Ishikawa (cell line): ENCODE data around the gene DNAJC6.
A peak's percentile ranks its signal among the peaks of the same experiment; 100 is the strongest.

Experiments used
- CEBPB ChIP-seq: IDR thresholded peaks from 2 replicates; pipeline ENCODE4 v1.6.1; 2012
- CREB1 ChIP-seq: IDR thresholded peaks from 2 replicates; pipeline ENCODE4 v1.6.1; 2012; ENCODE audit warnings: low read depth
- EGR1 ChIP-seq: IDR thresholded peaks from 2 replicates; pipeline ENCODE4 v1.6.1; 2012
- EP300 ChIP-seq: IDR thresholded peaks from 2 replicates; pipeline ENCODE4 v1.6.1; 2012; ENCODE audit warnings: borderline replicate concordance
- NFIC ChIP-seq: IDR thresholded peaks from 2 replicates; pipeline ENCODE4 v1.6.1; 2012
- RAD21 ChIP-seq: IDR thresholded peaks from 2 replicates; pipeline ENCODE4 v1.6.1; 2012; ENCODE audit warnings: low read depth
- TAF1 ChIP-seq: IDR thresholded peaks from 2 replicates; pipeline ENCODE4 v1.6.1; 2012; ENCODE audit warnings: low read depth, mild to moderate bottlenecking
- TEAD4 ChIP-seq: IDR thresholded peaks from 2 replicates; pipeline ENCODE4 v1.6.1; 2012
- YY1 ChIP-seq: IDR thresholded peaks from 2 replicates; pipeline ENCODE4 v1.6.1; 2012; ENCODE audit warnings: low read depth
- TF ChIP-seq, protein P1 (sequence below): IDR thresholded peaks from 2 replicates; pipeline ENCODE4 v1.6.1; 2012
- TF ChIP-seq, protein P2 (sequence below): IDR thresholded peaks from 2 replicates; pipeline ENCODE4 v1.6.1; 2012; ENCODE audit warnings: low read depth, mild to moderate bottlenecking
- TF ChIP-seq, protein P3 (sequence below): IDR thresholded peaks from 2 replicates; pipeline ENCODE4 v1.6.1; 2012

DNAJC6 gene

DNA sequence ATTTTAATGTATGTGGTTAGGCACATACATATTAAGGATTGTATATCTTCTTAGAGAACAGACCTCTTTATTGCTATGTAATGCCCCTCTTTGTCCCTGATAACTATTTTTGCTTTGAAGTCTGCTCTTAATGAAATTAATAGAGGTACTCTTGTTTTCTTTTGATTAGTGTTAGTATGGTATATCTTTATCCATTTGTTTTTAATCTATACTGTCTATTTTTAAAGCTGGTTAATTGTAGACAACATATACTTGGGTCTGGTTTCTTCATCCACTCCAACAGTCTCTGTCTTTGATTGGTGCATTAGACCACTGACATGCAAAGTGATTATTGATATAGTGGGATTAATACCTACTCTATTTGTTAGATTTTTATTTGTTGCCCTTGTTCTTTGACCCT, 147.1 kb downstream of the DNAJC6 start:
- TF ChIP-seq, protein P1, sequence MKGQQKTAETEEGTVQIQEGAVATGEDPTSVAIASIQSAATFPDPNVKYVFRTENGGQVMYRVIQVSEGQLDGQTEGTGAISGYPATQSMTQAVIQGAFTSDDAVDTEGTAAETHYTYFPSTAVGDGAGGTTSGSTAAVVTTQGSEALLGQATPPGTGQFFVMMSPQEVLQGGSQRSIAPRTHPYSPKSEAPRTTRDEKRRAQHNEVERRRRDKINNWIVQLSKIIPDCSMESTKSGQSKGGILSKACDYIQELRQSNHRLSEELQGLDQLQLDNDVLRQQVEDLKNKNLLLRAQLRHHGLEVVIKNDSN: no peak
- no peak for TF ChIP-seq TEAD4

DNA sequence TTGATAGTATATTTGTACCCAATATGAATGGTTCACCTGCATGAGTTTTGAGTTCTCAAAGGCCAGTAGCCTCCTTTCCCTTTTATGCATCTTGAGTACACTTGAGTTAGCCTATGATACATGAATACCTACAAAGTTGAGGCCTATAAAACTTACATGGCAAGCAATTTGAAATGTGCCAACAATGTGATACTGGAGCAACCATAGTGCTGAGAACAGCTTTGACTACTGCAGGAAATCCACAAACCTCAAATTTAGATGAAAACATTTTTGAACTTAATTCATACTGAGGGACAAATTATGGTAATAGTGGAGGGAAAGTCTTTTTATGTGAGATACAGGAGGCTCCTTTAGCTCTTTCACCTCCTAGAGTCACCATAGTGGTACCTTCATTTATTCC, 148.5 kb downstream of the DNAJC6 start:
- TF ChIP-seq CREB1 (no peak), RAD21 (no peak)

DNA sequence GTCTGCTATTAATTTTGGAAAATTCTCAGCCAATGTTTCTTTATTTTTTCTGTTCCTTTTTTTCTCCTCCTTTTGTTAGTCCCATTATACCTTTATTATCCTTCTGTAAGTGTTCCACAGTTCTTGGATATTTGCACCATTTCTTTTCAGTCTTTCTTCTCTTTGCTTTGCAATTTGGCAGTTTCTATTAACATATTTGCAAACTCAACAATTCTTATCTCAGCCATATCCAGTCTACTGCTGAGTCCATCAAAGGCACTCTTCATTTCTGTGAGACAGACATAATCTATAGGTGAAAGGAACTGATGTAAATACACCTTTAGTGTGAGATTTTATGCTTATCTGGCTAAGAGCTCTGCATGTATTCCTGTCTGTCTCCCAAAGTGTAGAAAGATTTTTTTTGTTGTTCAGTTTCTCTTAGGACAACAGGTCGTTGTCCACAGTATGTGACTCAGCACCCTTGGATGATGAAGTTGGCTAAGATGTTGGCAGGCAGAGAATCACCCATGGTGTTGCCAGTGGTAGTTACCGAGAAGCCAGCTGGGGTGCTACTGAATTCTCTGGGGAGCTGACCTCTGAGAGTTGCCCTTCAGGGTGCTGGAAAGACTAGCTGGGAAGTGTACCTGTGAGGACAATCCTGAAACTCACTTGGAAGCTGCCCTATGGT, 149.5 kb downstream of the DNAJC6 start:
- TF ChIP-seq NFIC: no peak
- no peak for TF ChIP-seq TAF1
- TF ChIP-seq, protein P2, sequence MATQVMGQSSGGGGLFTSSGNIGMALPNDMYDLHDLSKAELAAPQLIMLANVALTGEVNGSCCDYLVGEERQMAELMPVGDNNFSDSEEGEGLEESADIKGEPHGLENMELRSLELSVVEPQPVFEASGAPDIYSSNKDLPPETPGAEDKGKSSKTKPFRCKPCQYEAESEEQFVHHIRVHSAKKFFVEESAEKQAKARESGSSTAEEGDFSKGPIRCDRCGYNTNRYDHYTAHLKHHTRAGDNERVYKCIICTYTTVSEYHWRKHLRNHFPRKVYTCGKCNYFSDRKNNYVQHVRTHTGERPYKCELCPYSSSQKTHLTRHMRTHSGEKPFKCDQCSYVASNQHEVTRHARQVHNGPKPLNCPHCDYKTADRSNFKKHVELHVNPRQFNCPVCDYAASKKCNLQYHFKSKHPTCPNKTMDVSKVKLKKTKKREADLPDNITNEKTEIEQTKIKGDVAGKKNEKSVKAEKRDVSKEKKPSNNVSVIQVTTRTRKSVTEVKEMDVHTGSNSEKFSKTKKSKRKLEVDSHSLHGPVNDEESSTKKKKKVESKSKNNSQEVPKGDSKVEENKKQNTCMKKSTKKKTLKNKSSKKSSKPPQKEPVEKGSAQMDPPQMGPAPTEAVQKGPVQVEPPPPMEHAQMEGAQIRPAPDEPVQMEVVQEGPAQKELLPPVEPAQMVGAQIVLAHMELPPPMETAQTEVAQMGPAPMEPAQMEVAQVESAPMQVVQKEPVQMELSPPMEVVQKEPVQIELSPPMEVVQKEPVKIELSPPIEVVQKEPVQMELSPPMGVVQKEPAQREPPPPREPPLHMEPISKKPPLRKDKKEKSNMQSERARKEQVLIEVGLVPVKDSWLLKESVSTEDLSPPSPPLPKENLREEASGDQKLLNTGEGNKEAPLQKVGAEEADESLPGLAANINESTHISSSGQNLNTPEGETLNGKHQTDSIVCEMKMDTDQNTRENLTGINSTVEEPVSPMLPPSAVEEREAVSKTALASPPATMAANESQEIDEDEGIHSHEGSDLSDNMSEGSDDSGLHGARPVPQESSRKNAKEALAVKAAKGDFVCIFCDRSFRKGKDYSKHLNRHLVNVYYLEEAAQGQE: no peak
- no peak for TF ChIP-seq CEBPB
- TF ChIP-seq, protein P1: no peak

DNA sequence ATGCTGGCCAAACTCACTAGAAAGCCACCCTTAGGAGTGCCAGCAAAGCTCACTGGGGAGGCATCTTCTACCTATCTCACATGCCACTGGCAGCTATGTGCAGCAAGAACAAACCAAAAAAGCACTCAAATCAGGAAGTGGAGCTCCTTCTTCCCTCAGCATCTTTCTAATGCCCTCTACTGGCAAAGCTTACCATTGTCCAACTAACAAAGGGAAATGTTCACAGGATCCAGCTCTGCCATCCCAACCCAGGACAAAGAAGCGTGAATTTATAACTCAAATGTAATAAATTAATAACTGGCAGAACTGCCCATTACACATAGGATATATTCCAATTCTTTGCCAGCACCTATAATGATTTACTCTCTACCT, 150.0 kb downstream of the DNAJC6 start:
- TF ChIP-seq, protein P1: no peak
- TF ChIP-seq EP300 (no peak), TEAD4 (no peak), EGR1 (no peak), YY1 (no peak), CEBPB (no peak), RAD21 (peak; percentile 53)
- TF ChIP-seq, protein P3, sequence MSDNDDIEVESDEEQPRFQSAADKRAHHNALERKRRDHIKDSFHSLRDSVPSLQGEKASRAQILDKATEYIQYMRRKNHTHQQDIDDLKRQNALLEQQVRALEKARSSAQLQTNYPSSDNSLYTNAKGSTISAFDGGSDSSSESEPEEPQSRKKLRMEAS: no peak
